Measurements from ENCODE around the gene RTEL1.

RTEL1 gene

GRCh38 chr20:63698739-63699465, 40.8 kb downstream of the RTEL1 start:
- TF ChIP-seq CTCF (IDR thresholded peaks at IDR 0.05; ENCODE audit: low read depth, low read length) = no peak
- peak overlapping the region; percentile 30; the same call in 1 of the 2 replicates for H3K4me3 ChIP-seq (ENCODE audit: low read depth, low read length)

- no peak for TF ChIP-seq CTCF (IDR thresholded peaks at IDR 0.05; ENCODE audit: low read depth, low read length)
- H3K4me3 ChIP-seq (ENCODE audit: low read depth, low read length) = no peak overlapping the region
Observed at GRCh38 chr20:63699466-63700198, 41.5 kb downstream of the RTEL1 start.

GRCh38 chr20:63700199-63701050, 42.3 kb downstream of the RTEL1 start:
- H3K4me3 ChIP-seq (ENCODE audit: low read depth, low read length) = no peak overlapping the region
- TF ChIP-seq CTCF (IDR thresholded peaks at IDR 0.05; ENCODE audit: low read depth, low read length) = no peak

GRCh38 chr20:63701051-63701328, 42.9 kb downstream of the RTEL1 start:
- no peak for TF ChIP-seq CTCF (IDR thresholded peaks at IDR 0.05; ENCODE audit: low read depth, low read length)
- no peak overlapping the region for H3K4me3 ChIP-seq (ENCODE audit: low read depth, low read length)

- no peak for TF ChIP-seq CTCF (IDR thresholded peaks at IDR 0.05; ENCODE audit: low read depth, low read length)
- H3K4me3 ChIP-seq (ENCODE audit: low read depth, low read length) = no peak overlapping the region
Observed at GRCh38 chr20:63701329-63702035, 43.4 kb downstream of the RTEL1 start.

GRCh38 chr20:63702036-63702665, 44.0 kb downstream of the RTEL1 start:
- no peak for TF ChIP-seq CTCF (IDR thresholded peaks at IDR 0.05; ENCODE audit: low read depth, low read length)
- H3K4me3 ChIP-seq (ENCODE audit: low read depth, low read length) = no peak overlapping the region
